Measurements from ENCODE around the gene ASTN2.

DNA sequence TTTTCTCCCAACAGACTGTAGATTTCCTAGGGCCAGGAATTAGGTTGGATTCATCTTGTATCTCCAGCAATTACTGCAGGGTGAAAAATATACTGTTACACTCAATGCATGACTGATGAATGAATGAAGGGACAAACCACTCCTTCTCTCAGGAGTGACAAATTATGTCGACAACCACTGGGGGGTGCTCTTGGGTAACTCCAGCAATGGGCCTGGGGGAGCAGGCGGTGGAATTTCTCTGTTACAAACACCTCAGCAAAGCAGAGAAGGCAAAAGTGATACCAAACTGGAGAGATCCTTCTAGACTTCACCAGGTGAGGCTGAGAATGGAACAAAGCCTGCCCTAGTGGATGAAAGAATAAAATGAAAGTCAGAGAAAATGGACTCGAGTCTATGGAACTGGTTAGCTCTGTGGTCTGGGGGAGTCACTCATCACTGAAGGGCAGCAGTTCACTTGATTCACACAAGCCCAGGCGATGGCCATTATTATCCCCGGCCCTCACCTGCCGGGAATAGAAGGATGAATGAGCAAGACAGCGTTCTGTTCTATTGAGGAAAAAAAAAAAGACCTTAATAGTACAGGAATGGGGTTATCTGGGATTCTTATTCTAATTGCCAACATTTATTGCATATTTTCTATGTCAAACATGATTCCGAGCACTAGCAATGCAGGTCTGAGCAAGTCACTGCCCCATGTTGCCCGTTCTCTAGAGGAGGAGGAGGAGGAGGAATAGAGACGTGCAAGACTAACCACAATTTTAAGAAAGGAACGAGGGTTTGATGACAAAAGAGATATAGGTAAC, 341.1 kb downstream of the ASTN2 start:
- TF ChIP-seq GATA3 (IDR thresholded peaks at IDR 0.05; ENCODE audit: low read depth, low read length) (no peak), GATA2 (IDR thresholded peaks at IDR 0.05; ENCODE audit: low read depth, low read length) (no peak)

All from SH-SY5Y (cell line).